Ovary (tissue), 10 donors: ENCODE data around the gene LMTK2. TPM values are rescaled to one million over a fixed set of nuclear protein-coding genes. Genes with fewer than 3 reads are reported as not detected.

Source experiments
- DNase-seq, 5 donors: peaks; one replicate each; pipeline ENCODE4 v3.0.0-alpha.2; 2019 to 2020
- H3K27ac ChIP-seq, 2 donors: fragments of 200-600 bp; one replicate each; pipeline versions ENCODE4 v1.5.1 to v1.8.0; 2019 to 2022
- H3K27me3 ChIP-seq: fragments of 200-600 bp; one replicate; pipeline ENCODE4 v1.8.0; 2022
- H3K36me3 ChIP-seq: fragments of 200-600 bp; sonication (generic); one replicate; pipeline ENCODE4 v1.5.1; 2019
- H3K4me1 ChIP-seq: one replicate; pipeline ENCODE4 v1.8.1; 2013; ENCODE audit warnings: mild to moderate bottlenecking, moderate library complexity; ENCODE audit not compliant: insufficient read depth
- H3K4me3 ChIP-seq: fragments of 200-600 bp; sonication (generic); one replicate; pipeline ENCODE4 v1.5.1; 2017
- H3K9me3 ChIP-seq, 2 donors: fragments of 200-600 bp in 1 of 2; sonication (generic) in 1 of 2; one replicate each; pipeline versions ENCODE4 v1.5.1 to v1.8.1; 2013 to 2019; ENCODE audit warnings: mild to moderate bottlenecking in 1 of 2, moderate library complexity in 1 of 2
- CTCF ChIP-seq, 3 donors: fragments of 450-650 bp in 2 of 3; fragments of 200-600 bp in 1 of 3; IDR thresholded peaks; one replicate each; pipeline versions ENCODE4 v1.5.1 to v1.8.0; 2016 to 2022; ENCODE audit warnings: antibody characterized with exemption in 3 of 3, mild to moderate bottlenecking in 1 of 3
- EP300 ChIP-seq: sonication (generic); formaldehyde crosslinking; IDR thresholded peaks from one replicate; pipeline ENCODE4 v1.6.1; 2017; ENCODE audit warnings: antibody characterized with exemption
- POLR2A ChIP-seq: fragments of 450-650 bp; IDR thresholded peaks from one replicate; pipeline ENCODE4 v1.6.1; 2017; ENCODE audit warnings: antibody characterized with exemption, mild to moderate bottlenecking, moderate library complexity
- WGBS, 3 donors: extraction: QIAGEN DNeasy Blood & Tissue Kit in 1 of 3; methylation state at CpG; one replicate each; pipeline versions ENCODE4 v1.1.5 to v1.1.7; 2013 to 2017; 5-methylcytosine and 5-hydroxymethylcytosine counted together
- intact Hi-C, 4 donors: fragments of 100-400 bp; cut with DNase I; formaldehyde crosslinking; loops; one replicate each; pipeline versions ENCODE4 v1.11.0 to v1.15.1; 2022 to 2023
- long read RNA-seq, 3 donors: library from polyadenylated mRNA in 2 of 3; unstranded in 2 of 3; transcript quantifications; one replicate each; pipeline ENCODE4 v2.0.0 and lab custom pipeline, GENCODE V29; 2021 to 2026
- polyA plus RNA-seq, 2 donors: library from polyadenylated mRNA; stranded (reverse); fragments of 200-250 nt in 1 of 2; fragments of 350-450 nt in 1 of 2; fragmentation: Illumina TruSeq in 1 of 2; extraction: RNeasy Lipid Tissue Mini Kit (QIAGEN cat#74804) in 1 of 2; gene quantifications; one replicate each; pipeline ENCODE4 v1.2.3, GENCODE V29; 2013 to 2014
- total RNA-seq, 7 donors: library from RNA; depleted of rRNA in 2 of 7; stranded (reverse); fragments of >200 nt in 2 of 7; fragmentation: NEBNext Ultra II Directional in 3 of 7; extraction: Animal tissue kit (Norgen Biotek cat#: 25700) in 3 of 7; gene quantifications; one replicate each; pipeline versions ENCODE4 v1.1.0 to v1.2.4, GENCODE V29; 2016 to 2023
- donor health status: DM: no; HTN: no; CAD: no; lungs with moderate emphysema.
- donor health status: DM: no; HTN: no; CAD: no.
- donor health status: Bipolar disorder and iron deficiency.
- donor health status: DM: yes; HTN: yes; CAD: no.
- donor health status: DM: no; HTN: no; CAD: no.
- donor health status: DM: yes; HTN: yes; CAD: no.

LMTK2 gene
- total RNA-seq: 10 to 100 TPM; 12.0 to 17.1 (median 13.6) TPM
- polyA plus RNA-seq: 1 to 10 TPM; 4.4 to 8.5 TPM
- long read RNA-seq, donor 1, partial matches to known transcripts: 1 of 6 reads
- long read RNA-seq, donor 1, other reads (novel, unspliced or antisense): 5 of 6 reads
- long read RNA-seq, donor 2: 0 reads
- long read RNA-seq, donor 3, partial matches to known transcripts: 16 of 20 reads
- long read RNA-seq, donor 3, other reads (novel, unspliced or antisense): 4 of 20 reads

GRCh38 chr7:98106647-98107312, at the start of gene LMTK2:
TSS of gene LMTK2 (plus strand) at chr7:98106862. CDS start at chr7:98107178, 316 bp downstream.
- Histone ChIP-seq H3K27ac (peak within 1 kb of the TSS; percentile 33 to 68), H3K27me3 (no peaks in the 10 kb centered on the region), H3K9me3 (no peaks in the 10 kb centered on the region), H3K4me3 (peak within 1 kb of the TSS; percentile 99), H3K4me1 (peaks cover 3% of the 10 kb centered on the region), H3K36me3 (no peaks in the 10 kb centered on the region)
- TF ChIP-seq POLR2A: peak; percentile 90
- peak; percentile 94 to 99 (median 98) for TF ChIP-seq CTCF (IDR thresholded peaks at IDR 0.05)
- TF ChIP-seq EP300: no peak
- intact Hi-C loops: loop anchor here in 3 of 4 donors (5.0 kb wide), 1 partner anchor 61 kb away; no protein-coding TSS in a partner anchor
- DNase-seq: peak; percentile 91 to 99 (median 96)
- WGBS, 3 donors: 0 to 1% (median 0%) methylated on average over 44 to 75 of the region's 75 CpGs

GRCh38 chr7:98057157-98057556, 49.5 kb upstream of the LMTK2 start:
- intact Hi-C loops: no loop called here
- Histone ChIP-seq H3K4me1 (no peaks in the 10 kb centered on the region), H3K4me3 (no peak overlapping the region), H3K9me3 (no peaks in the 10 kb centered on the region), H3K36me3 (no peaks in the 10 kb centered on the region), H3K27me3 (no peaks in the 10 kb centered on the region), H3K27ac (no peak overlapping the region)
- 88 to 92% (median 88%) methylated on average over 2 of the region's 2 CpGs for WGBS, 3 donors
- TF ChIP-seq CTCF (IDR thresholded peaks at IDR 0.05): no peak
- no peak for TF ChIP-seq EP300
- no peak for TF ChIP-seq POLR2A
- DNase-seq: no peak

- H3K27me3 ChIP-seq: no peaks in the 10 kb centered on the region
- H3K27ac ChIP-seq: no peak overlapping the region
- H3K9me3 ChIP-seq: no peaks in the 10 kb centered on the region
- no peak for TF ChIP-seq EP300
- no peak for TF ChIP-seq CTCF (IDR thresholded peaks at IDR 0.05)
- no peak for TF ChIP-seq POLR2A
- no peaks in the 10 kb centered on the region for H3K36me3 ChIP-seq
- H3K4me3 ChIP-seq: no peak overlapping the region
- no peak for DNase-seq
- intact Hi-C loops: no loop called here
- 46 to 58% (median 47%) methylated on average over 10 of the region's 10 CpGs for WGBS, 3 donors
- no peaks in the 10 kb centered on the region for H3K4me1 ChIP-seq
These were observed 48.5 kb upstream of the LMTK2 start for GRCh38 chr7:98058186-98058585.

- H3K4me3 ChIP-seq: no peak overlapping the region
- DNase-seq: no peak
- H3K27ac ChIP-seq: no peak overlapping the region
- TF ChIP-seq POLR2A: no peak
- no peak for TF ChIP-seq CTCF (IDR thresholded peaks at IDR 0.05)
- TF ChIP-seq EP300: no peak
- H3K9me3 ChIP-seq: no peaks in the 10 kb centered on the region
- intact Hi-C loops: no loop called here
- WGBS, 3 donors: 56 to 95% (median 95%) methylated on average over 1 of the region's 1 CpG
- no peaks in the 10 kb centered on the region for H3K4me1 ChIP-seq
- no peaks in the 10 kb centered on the region for H3K27me3 ChIP-seq
- no peaks in the 10 kb centered on the region for H3K36me3 ChIP-seq
These were observed 42.4 kb upstream of the LMTK2 start for GRCh38 chr7:98064233-98064632.
